ENCODE measurements around the gene ALDH1A3.

Gene ALDH1A3

DNA sequence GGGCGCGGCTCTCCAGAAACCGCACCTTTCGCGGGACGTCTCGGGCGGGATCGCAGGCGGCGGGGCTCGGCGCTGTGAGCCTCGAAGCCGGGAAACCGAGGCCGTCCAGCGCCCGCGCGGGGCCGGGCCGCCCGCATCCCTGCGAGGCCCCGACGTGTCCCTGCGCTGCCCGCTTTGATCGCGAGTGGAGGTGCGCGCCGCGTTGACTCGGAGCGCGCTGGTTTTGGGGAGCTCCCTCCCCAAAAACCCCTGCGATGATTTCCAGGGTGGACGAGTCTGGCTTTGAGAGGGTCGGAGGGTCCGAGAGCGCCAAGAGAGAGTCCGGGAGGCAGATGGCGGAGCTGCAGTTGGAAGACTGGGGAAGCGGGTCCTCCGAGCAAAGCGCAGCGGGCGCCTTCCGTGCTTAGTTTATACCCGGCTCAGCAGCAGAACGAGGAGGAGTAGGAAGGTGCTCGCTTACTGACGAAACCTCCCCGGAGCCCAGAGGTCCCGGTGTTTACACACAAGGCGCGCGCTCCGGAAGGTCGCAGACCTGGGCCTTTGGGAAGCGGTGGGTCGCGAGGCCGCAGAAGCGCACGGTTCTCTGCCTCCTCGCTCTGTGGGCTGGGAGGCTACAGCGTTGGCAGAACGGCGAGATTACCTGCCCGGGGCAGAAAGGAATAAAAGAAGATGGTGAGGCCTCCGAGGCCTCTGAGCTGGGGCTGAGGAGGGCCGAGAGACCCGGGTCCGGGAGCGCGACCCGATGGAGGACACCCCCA lies 687 bp downstream of the ALDH1A3 start:
- Histone ChIP-seq H3K4me3 (replicated peaks; ENCODE audit: insufficient read depth, low read length) (no peak overlapping the region), H3K27me3 (ENCODE audit: insufficient read depth, poor library complexity, severe bottlenecking) (peaks cover 56% of the 10 kb centered on the region), H3K27ac (replicated peaks) (no peak overlapping the region)
- DNase-seq (ENCODE audit: low read depth in 1 of 2, low spot score in 1 of 2): no peak
- TF ChIP-seq SPI1 (IDR thresholded peaks at IDR 0.05; ENCODE audit: borderline replicate concordance, low read depth): no peak
- no peak for TF ChIP-seq POLR2AphosphoS5 (IDR thresholded peaks at IDR 0.05; ENCODE audit: low read depth)
- TF ChIP-seq, protein P1, sequence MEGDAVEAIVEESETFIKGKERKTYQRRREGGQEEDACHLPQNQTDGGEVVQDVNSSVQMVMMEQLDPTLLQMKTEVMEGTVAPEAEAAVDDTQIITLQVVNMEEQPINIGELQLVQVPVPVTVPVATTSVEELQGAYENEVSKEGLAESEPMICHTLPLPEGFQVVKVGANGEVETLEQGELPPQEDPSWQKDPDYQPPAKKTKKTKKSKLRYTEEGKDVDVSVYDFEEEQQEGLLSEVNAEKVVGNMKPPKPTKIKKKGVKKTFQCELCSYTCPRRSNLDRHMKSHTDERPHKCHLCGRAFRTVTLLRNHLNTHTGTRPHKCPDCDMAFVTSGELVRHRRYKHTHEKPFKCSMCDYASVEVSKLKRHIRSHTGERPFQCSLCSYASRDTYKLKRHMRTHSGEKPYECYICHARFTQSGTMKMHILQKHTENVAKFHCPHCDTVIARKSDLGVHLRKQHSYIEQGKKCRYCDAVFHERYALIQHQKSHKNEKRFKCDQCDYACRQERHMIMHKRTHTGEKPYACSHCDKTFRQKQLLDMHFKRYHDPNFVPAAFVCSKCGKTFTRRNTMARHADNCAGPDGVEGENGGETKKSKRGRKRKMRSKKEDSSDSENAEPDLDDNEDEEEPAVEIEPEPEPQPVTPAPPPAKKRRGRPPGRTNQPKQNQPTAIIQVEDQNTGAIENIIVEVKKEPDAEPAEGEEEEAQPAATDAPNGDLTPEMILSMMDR (IDR thresholded peaks at IDR 0.05; ENCODE audit: insufficient read depth, low read length): no peak
- no peak for TF ChIP-seq GABPA (IDR thresholded peaks at IDR 0.05; ENCODE audit: low read depth)
- TF ChIP-seq, protein P2, sequence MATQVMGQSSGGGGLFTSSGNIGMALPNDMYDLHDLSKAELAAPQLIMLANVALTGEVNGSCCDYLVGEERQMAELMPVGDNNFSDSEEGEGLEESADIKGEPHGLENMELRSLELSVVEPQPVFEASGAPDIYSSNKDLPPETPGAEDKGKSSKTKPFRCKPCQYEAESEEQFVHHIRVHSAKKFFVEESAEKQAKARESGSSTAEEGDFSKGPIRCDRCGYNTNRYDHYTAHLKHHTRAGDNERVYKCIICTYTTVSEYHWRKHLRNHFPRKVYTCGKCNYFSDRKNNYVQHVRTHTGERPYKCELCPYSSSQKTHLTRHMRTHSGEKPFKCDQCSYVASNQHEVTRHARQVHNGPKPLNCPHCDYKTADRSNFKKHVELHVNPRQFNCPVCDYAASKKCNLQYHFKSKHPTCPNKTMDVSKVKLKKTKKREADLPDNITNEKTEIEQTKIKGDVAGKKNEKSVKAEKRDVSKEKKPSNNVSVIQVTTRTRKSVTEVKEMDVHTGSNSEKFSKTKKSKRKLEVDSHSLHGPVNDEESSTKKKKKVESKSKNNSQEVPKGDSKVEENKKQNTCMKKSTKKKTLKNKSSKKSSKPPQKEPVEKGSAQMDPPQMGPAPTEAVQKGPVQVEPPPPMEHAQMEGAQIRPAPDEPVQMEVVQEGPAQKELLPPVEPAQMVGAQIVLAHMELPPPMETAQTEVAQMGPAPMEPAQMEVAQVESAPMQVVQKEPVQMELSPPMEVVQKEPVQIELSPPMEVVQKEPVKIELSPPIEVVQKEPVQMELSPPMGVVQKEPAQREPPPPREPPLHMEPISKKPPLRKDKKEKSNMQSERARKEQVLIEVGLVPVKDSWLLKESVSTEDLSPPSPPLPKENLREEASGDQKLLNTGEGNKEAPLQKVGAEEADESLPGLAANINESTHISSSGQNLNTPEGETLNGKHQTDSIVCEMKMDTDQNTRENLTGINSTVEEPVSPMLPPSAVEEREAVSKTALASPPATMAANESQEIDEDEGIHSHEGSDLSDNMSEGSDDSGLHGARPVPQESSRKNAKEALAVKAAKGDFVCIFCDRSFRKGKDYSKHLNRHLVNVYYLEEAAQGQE (IDR thresholded peaks at IDR 0.05; ENCODE audit: insufficient replicate concordance, low read depth): no peak

DNA sequence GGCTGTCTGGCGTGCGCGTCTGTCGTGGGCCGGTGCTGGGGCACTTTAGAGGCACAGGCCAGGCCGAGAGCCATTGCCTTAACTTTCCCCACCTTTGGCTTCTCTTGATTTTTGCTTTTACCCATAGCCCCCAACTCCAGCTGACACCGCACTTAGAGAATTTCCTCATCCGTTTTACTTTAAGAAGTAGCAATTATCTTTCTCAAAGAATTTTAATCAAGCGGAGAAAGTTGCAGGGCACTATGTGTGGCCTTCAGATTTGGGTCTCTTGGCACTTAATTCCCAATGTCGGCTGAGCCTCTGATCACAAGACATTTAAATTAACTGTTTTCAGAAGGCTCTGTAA lies 1.2 kb downstream of the ALDH1A3 start:
- Histone ChIP-seq H3K27me3 (ENCODE audit: insufficient read depth, poor library complexity, severe bottlenecking) (peaks cover 57% of the 10 kb centered on the region), H3K4me3 (replicated peaks; ENCODE audit: insufficient read depth, low read length) (no peak overlapping the region), H3K27ac (replicated peaks) (no peak overlapping the region)
- no peak for DNase-seq (ENCODE audit: low read depth in 1 of 2, low spot score in 1 of 2)
- TF ChIP-seq, protein P2 (IDR thresholded peaks at IDR 0.05; ENCODE audit: insufficient replicate concordance, low read depth): no peak
- TF ChIP-seq POLR2AphosphoS5 (IDR thresholded peaks at IDR 0.05; ENCODE audit: low read depth): no peak
- TF ChIP-seq, protein P1 (IDR thresholded peaks at IDR 0.05; ENCODE audit: insufficient read depth, low read length): no peak
- TF ChIP-seq GABPA (IDR thresholded peaks at IDR 0.05; ENCODE audit: low read depth): no peak
- no peak for TF ChIP-seq SPI1 (IDR thresholded peaks at IDR 0.05; ENCODE audit: borderline replicate concordance, low read depth)

DNA sequence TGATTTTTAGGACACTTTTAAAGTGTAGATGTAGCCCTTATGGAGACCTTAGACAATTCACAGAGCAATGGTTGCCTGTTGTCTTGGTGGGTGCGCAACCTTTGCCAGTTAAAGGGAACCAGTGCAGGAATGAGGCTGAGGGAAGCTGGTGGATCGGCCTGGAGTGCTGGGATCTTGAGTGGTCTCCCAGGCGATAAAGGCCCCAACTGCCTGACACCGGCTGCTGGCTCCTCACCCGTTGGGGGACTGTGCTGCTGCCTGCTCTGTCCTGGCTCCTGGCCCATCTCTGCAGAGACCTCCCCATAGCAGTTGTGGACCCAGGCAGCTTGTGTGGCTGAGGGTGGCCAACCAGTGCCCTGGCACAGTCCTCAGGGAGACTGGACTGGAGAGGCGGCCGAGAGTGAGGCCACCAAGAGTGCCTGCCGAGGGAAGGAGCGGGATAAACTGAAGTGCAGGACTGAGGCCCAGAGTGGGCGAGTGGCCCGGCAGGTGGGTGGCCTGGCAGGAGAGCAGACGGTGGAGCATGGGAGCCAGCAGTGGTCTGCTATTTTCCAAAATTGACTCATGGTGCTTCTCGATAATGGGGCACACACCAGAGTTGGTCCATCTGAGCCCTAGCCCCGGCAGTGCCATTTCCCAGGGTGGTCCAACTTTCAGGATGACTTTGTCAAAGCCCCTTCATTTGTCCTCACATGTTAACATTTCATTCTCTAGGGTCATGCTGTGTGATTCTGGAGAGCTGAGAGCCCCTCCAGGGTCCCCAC lies 2.1 kb downstream of the ALDH1A3 start:
- TF ChIP-seq POLR2AphosphoS5 (IDR thresholded peaks at IDR 0.05; ENCODE audit: low read depth): no peak
- TF ChIP-seq, protein P2 (IDR thresholded peaks at IDR 0.05; ENCODE audit: insufficient replicate concordance, low read depth): no peak
- TF ChIP-seq, protein P1 (IDR thresholded peaks at IDR 0.05; ENCODE audit: insufficient read depth, low read length): no peak
- no peak for TF ChIP-seq SPI1 (IDR thresholded peaks at IDR 0.05; ENCODE audit: borderline replicate concordance, low read depth)
- no peak for TF ChIP-seq GABPA (IDR thresholded peaks at IDR 0.05; ENCODE audit: low read depth)
- Histone ChIP-seq H3K27ac (replicated peaks) (no peak overlapping the region), H3K27me3 (ENCODE audit: insufficient read depth, poor library complexity, severe bottlenecking) (peaks cover 57% of the 10 kb centered on the region), H3K4me3 (replicated peaks; ENCODE audit: insufficient read depth, low read length) (no peak overlapping the region)
- no peak for DNase-seq (ENCODE audit: low read depth in 1 of 2, low spot score in 1 of 2)

All from HL-60 (cell line).